DLD1 (cell line): ENCODE data around the gene TIGD3.

Source experiments
- in situ Hi-C: cut with HindIII; loops from 2 replicates; pipeline ENCODE4 v1.10.0; 2017; ENCODE audit warnings: low sequenced_read_pairs

TIGD3 gene

DNA sequence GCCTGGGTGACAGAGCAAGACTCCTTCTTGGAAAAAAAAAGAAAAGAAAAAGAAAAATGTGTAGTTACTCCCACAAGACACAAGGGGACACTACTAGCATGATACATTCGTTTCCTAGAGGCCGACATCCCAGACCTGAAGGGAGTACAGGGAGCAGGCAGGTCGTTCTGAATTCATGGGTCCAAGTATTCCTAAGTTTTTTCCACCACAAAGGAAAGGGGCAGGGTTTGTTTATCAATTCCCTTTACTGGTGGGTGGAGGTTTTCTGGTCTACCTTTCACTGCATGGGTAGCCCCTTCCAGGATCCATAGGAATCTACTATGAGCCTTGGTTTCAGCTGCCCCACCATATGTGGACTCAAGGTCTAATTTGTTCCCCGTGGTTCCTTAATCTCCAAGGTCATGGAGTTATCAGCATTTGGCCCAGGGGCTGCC is 11.8 kb downstream of the TIGD3 start:
- in situ Hi-C loops, result no loop called here

DNA sequence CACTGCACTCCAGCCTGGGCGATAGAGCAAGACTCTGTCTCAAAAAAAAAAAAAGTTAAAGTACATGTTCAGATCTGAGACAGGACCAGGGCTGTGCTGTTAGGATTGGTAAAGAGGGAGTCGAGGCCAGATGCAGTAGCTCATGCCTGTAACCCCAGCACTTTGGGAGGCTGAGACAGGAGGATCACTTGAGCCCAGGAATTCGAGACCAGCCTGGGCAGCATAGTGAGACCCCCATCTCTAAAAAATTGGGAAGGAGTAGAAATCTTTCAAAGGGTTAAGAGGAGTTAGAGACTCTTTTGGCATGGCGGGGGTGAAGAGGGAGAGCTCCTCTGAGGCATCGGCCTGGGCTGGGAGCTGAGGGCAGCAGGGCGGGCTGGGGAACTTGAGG is 16.1 kb downstream of the TIGD3 start:
- in situ Hi-C loops, result no loop called here

DNA sequence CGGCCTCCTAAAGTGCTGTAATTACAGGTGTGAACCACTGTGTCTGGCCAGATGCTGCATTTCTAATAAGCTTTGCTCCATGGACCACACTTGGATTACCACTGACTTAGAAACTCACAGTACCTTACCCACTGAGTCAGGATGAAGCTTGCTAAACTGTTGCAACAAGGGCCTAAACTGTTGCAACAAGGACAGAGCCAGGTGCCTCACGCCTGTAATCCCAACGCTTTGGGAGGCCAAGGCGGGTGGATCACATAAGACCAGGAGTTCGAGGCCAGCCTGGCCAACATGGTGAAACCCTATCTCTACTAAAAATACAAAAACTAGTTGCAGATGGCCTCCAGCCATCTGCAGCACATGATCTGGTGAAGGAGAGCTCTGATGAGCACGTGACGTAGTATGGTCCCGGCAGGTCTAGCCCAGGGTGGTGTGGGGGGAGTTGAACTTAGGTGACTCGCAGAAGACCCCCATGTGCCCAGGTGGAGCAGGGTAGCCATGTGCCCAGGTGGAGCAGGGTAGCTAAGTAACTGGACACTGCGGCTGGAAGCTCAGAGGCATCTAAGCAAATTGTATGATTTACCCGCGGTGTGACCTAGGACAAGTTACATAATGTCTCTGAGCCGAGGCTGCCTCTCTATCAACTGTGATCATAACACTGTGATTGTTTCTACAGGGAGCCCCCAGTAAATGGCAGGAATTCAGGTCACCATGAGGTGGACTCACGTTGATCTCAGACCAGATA is 19.5 kb downstream of the TIGD3 start:
- in situ Hi-C loops, result no loop called here

- in situ Hi-C loops, result no loop called here
Measured at GRCh38 chr11:65375012-65375411, 20.5 kb downstream of the TIGD3 start.

DNA sequence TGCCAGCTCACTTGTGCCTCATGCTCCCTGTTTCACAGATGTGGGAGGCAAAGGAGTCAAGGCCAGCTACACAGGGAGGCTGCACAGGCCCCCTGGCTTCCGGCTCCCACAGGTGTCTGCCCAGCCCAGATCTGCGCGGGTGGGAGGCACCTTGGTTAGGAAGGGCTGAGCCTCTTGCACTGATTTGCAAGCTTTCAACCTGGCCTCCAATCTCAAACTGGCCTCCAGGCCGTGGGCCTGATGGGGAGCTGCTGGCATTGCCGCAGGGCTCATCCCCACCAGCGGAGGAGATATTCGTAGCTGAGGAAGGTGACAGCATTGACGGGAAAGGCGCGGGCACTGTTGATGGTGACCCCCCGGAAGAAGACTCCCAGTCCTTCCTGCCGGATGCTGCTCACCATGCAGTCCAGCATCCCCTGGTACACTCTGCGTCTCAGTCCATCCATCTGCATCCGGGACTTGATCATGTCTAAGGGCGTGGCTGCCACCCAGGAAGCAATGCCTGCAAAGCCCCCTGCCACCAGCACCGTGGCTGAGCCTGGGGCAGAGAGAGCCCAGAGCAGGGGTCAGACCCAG is 21.7 kb downstream of the TIGD3 start:
- in situ Hi-C loops, result no loop called here

DNA sequence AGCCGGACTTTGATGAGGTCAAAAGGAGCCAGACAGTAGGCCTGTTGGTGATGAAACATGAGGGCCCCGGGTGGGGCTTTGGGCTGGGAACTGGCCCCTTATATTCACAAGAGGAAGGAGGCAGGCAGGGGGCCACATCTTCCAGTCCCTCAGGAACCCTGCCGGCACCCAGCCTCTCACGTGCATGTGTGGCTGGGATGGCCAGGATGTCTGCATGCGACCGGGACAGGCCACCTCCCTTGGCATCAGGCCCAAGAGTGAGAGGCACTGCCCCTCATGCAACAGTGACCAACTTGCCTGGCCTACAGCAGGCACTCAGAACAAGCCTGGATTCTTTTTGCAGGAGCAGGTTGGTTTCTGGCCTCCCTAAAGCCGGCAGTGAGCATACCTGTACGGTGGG is 22.5 kb downstream of the TIGD3 start:
- in situ Hi-C loops, result no loop called here

DNA sequence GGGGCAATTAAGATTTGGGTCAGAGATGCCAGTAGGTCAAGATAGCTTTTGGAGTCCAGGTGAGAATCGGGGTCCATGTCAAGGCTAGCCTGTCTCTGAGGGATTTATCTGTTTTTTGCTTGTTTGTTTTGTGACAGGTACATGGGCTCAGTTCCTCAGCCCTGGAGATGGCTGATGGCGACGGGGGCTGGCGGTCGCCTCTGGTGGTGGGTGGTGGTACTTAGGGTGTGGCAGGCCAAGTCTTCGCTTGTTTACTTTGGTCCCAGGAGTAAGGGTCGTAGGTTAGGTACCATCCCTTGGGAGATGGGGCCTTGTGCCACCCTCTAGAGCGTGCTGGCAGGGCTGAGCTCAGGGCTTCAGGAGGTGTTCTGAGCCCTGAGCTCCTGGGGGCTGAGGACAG is 23.2 kb downstream of the TIGD3 start:
- in situ Hi-C loops, result no loop called here

DNA sequence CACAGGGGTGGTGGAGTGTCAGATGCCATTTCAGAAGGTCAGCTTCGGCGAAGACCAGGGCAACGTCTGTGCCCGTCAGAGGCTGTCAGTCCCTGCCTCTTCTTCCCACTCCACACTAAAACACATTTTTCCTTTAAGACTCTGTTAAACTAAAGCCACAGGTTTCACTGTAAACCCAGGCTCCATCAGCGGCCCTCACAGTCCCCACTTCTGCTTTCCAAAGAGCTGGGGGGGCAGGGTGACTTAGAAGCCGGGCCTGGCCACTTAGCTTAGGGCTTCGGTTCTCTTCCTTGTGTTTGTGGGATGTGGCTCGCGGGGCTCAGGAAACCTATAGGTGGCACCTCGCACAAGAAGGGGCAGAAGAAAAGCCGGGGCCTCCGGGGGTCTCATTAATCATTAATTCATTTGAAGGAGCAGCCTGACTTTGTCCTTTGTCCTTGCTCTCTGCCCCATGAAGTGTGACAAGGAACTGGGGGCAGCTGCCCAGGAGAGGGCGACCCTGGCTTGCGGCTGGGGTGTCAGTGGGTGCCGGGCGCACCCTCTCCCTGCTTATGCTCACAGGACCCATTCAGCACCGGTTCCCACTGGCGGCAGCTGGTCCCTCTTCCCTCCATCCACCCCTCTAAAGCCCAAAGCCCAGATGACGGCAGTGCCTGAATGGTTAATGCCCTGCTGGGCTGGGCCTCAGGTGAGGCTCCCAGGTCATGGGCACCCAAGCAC is 23.8 kb downstream of the TIGD3 start:
- in situ Hi-C loops, result no loop called here

GRCh38 chr11:65378928-65379638 is 24.5 kb downstream of the TIGD3 start:
- in situ Hi-C loops, result no loop called here

- in situ Hi-C loops, result no loop called here
Measured at GRCh38 chr11:65379698-65380459, 25.3 kb downstream of the TIGD3 start.

- in situ Hi-C loops, result no loop called here
Measured at GRCh38 chr11:65380460-65381119, 26.0 kb downstream of the TIGD3 start.

- in situ Hi-C loops, result no loop called here
Measured at GRCh38 chr11:65381716-65382032, 27.1 kb downstream of the TIGD3 start.

GRCh38 chr11:65382033-65382803 is 27.7 kb downstream of the TIGD3 start, which contains the start of gene SLC25A45:
SLC25A45 (minus strand) TSS chr11:65382646; CDS start chr11:65381951, 695 bp downstream.
- in situ Hi-C loops, result no loop called here

GRCh38 chr11:65382804-65383368 is 28.3 kb downstream of the TIGD3 start:
- in situ Hi-C loops, result no loop called here

- in situ Hi-C loops, result no loop called here
Measured at GRCh38 chr11:65383778-65384177, 29.2 kb downstream of the TIGD3 start.

GRCh38 chr11:65384301-65384889 is 29.8 kb downstream of the TIGD3 start:
- in situ Hi-C loops, result no loop called here

GRCh38 chr11:65386307-65387140 is 32.0 kb downstream of the TIGD3 start, which contains the start of gene FRMD8:
FRMD8 (plus strand) TSS chr11:65386637; CDS start chr11:65387037, 400 bp downstream.
- in situ Hi-C loops, result no loop called here

- in situ Hi-C loops, result no loop called here
Measured at GRCh38 chr11:65388731-65389130, 34.2 kb downstream of the TIGD3 start.
